Right renal cortex interstitium (tissue), 3 donors: ENCODE data around the gene SMOC2. TPM values are rescaled to one million over a fixed set of nuclear protein-coding genes. Genes with fewer than 3 reads are reported as not detected.
A peak's percentile ranks its signal among the peaks of the same experiment; 100 is the strongest.
"Not testable (repeated sequence)": the region's sequence is repeated elsewhere in the genome, so short reads cannot be mapped to it uniquely, and the experiment has no call there.

Experiments
- DNase-seq, 3 donors: peaks; one replicate each; pipeline ENCODE4 v3.0.0-alpha.2; 2013; ENCODE audit warnings: low read depth in 3 of 3, low spot score in 2 of 3
- polyA plus RNA-seq, 3 donors: library from polyadenylated mRNA; unstranded; fragments of 120-200 nt; gene quantifications; one replicate each; pipeline ENCODE4 v1.2.1, GENCODE V29; 2013; ENCODE audit not compliant: insufficient read length in 3 of 3

SMOC2 gene
- polyA plus RNA-seq, 3 donors: 18.0 to 31.5 (median 25.7) TPM

- no peak for DNase-seq
Measured at GRCh38 chr6:168597471-168597875, 156.5 kb downstream of the SMOC2 start.

DNA sequence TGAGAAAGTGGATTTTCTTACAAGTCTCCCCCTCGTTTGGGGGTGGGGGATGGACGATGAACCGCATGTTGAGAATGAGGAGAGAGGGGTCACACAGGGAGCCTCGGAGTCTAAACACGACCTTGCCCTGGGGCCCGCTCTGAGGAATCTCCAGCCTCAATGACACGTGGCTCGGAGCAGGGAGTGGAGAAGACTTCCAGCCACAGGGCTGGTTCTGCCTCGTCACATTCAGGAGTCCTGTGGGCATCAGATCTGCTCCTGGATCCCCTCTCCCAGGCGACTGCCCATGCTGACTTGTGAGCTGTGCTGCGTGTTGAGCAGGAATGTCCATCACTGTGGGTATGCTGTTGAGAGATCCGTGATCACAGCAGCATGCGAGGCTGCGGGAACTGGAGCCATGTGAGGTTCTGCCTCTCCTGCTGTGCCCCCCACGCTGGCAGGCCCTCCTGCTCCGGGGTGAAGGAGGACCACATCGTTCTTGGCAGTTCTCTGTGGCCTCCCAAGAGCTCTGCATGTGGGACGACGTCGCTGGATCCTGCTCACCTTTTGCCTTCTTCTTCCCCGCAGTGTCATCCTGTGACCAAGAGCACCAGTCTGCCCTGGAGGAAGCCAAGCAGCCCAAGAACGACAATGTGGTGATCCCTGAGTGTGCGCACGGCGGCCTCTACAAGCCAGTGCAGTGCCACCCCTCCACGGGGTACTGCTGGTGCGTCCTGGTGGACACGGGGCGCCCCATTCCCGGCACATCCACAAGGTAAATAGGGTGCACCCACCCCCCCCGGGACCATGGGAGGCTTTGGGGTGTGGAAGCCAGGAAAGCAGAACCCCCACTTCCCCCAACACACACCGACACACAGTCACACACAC, 157.5 kb downstream of the SMOC2 start:
- no peak for DNase-seq

GRCh38 chr6:168599118-168599494, 158.1 kb downstream of the SMOC2 start:
- no peak for DNase-seq

GRCh38 chr6:168599769-168600330, 158.9 kb downstream of the SMOC2 start:
- DNase-seq: no peak

DNA sequence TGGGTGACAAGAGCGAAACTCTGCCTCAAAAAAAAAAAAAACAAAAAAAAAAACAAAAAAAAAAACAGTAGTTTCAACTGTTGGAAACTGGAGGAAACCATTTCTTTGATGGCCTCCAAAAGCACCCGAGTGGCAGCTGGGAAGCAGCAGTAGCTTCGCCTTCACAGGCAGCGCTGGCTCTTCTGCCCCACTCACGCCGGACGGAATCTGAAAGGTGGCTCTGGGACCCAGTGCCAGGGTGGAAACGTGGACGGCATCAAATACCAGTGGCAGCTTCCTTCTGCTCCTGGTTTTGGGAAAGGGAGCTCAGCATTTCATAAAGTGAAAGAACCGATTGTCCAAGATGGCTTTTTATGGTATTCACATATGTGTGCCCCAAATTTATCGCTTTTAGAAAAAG, 159.4 kb downstream of the SMOC2 start:
- no peak for DNase-seq

- DNase-seq: no peak
Measured at GRCh38 chr6:168601111-168601510, 160.1 kb downstream of the SMOC2 start.

GRCh38 chr6:168601546-168601945, 160.6 kb downstream of the SMOC2 start:
- DNase-seq: no peak

- no peak for DNase-seq
Measured at GRCh38 chr6:168602576-168602975, 161.6 kb downstream of the SMOC2 start.

- DNase-seq: no peak
Measured at GRCh38 chr6:168603234-168603633, 162.2 kb downstream of the SMOC2 start.

- no peak for DNase-seq
Measured at GRCh38 chr6:168605964-168606363, 165.0 kb downstream of the SMOC2 start.

DNA sequence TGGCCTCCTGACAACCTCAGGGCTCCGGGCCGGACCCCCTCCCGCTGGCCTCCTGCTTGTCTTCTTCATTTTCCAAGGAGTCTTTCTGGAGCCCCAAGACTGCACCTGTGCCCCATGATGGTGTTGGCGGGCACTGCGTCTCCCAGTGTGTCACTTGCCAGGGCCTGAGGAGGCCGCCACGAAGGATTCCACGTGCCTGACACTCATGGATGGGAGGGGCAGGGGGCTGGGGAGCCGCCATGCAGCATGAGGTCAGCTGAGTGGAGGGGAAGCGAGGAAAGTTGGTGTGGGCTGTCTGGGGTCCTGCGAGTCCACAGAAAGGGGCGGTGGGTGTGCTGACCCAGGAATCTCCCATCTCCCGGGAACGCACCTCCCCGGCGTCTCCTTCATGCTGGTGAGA, 165.7 kb downstream of the SMOC2 start:
- DNase-seq: no peak

GRCh38 chr6:168607272-168608112, 166.5 kb downstream of the SMOC2 start:
- peak; percentile 48 to 76 (median 65) for DNase-seq

DNA sequence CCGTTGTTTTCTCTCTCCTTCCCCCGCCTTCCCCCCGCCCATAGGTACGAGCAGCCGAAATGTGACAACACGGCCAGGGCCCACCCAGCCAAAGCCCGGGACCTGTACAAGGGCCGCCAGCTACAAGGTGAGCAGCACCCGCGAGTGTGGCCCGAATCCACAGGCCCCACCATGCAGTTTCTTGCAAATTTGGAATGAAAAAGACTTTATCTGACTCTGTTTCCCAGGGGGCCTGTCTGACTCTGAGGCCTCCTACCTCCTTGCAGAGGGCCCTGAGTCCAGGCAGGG, 167.1 kb downstream of the SMOC2 start:
- no peak for DNase-seq

DNA sequence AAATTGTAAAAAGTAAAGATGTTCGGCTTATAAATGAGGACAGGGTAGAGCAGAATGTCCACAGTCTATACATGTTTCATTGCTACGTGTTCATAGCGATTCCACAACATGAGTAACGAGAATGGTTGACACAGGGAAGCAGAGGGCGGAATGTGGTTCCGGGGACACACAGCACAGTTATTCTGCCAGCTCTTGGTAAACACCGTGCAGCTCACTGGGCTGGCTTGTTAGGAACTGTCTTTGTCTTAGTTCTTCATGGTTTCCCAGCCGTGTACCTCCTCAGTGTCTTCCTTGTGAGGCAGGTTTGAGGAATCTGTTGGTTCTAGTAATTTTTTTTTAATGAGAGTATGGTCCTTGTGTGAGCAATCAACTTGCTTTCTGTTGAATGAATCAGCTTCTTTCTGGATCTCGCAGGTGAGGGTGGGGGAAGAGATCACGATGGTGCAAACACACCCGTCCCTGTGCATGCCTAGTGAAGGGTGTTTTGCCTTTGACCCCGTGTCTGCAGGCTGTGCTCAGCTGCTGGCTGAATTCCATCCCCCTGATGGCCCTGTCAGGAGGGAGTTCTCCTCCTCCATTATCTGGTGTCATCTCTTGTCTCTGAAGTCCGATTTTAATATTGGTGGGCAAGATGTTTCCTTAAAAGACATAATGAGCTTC, 168.2 kb downstream of the SMOC2 start:
- DNase-seq: no peak

DNA sequence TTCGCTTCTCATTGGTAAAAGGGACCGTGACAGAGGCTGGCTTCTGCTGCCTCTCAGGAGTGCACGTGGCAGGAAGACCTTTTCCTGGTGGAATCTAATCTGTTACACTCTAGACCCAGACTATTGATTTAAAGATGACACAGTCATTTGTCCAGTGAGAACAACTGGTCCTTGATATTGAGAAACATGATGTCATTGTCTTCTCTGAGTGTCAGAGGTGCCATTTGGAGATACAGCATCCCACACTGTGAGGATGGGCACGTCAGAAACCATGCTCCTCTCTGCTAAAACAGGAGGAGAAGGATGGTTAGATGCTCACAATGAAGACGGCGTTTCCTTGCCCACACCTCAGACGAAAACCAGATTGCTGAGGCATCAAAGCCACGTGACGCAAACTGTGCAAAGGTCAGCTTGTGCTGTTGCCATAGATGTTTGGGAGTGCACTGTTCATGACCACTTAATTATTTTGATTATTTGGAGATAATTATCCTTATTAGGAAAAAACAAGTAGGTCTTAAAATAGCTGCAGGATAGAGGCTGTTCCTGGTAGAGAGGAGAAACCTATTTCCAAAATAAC, 169.0 kb downstream of the SMOC2 start:
- no peak for DNase-seq

GRCh38 chr6:168610966-168611365, 170.0 kb downstream of the SMOC2 start:
- not testable (repeated sequence) for DNase-seq

GRCh38 chr6:168611691-168612090, 170.7 kb downstream of the SMOC2 start:
- DNase-seq: no peak

GRCh38 chr6:168612586-168612985, 171.6 kb downstream of the SMOC2 start:
- DNase-seq: no peak

DNA sequence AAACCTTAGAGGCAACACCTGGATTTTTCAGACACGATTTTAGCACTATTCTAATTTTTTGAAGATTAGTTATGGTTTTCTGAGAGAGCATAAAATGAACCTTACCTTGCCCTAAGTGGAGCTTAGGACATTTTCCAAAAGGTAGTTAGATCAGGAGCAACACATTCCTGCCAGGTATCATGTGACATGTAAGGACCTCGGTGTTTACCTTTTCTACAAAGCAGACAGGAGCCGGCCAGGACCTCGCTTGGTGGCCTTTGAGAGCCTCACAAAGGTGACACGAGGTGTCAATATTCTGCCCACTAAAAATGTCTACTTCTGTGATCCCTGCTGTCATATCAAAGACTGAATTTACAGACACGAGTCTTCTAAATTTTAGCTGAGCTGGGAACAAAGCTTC, 174.9 kb downstream of the SMOC2 start:
- no peak for DNase-seq

DNA sequence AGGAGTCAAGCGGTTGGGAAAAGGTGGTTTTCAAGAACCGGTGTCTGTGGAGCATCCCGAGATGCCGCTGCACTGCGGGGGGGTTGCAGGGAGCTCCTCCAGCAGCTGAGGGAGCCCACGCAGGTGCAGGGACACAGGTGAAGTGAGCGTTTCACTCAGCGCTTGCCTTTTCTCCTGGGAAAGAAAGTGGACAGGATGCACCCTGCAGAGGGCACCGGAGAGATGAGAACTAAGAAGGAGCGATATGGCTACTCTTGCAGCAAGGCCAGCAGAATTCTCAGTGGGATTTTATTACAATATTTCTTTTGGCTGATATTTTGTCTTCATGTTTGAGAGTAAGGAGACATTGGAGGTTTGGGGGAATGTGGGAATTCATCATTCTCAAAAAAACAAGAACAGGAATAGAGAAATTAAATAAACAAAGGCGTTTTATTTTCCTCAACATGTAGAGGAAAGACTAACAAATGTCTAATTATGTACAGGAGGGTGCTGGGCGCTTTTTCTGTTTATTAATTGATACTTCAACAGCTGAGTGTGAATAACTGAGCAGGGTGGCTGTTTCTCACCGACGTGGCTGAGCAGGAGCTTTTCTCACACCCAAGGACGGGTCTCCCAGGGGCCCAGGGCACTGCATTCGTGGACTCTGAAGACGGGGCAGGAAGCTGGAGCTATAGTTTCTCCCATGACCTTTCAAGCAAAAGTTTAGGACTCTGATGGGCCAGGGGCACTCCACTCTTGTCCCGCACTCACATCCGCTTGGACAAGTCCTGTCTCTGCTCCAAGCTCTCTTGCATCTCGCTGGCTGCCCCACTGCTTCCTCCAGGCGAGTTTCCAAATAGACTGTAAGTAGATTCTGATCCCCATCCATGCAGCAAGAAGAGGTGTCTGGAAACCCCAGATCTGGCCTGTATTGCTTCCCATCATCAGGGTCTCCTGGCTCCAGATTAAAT, 176.1 kb downstream of the SMOC2 start:
- no peak for DNase-seq
